ENCODE data around the gene UCKL1.
"Not testable (repeated sequence)": the region's sequence is repeated elsewhere in the genome, so short reads cannot be mapped to it uniquely, and the experiment has no call there.

UCKL1 gene

DNA sequence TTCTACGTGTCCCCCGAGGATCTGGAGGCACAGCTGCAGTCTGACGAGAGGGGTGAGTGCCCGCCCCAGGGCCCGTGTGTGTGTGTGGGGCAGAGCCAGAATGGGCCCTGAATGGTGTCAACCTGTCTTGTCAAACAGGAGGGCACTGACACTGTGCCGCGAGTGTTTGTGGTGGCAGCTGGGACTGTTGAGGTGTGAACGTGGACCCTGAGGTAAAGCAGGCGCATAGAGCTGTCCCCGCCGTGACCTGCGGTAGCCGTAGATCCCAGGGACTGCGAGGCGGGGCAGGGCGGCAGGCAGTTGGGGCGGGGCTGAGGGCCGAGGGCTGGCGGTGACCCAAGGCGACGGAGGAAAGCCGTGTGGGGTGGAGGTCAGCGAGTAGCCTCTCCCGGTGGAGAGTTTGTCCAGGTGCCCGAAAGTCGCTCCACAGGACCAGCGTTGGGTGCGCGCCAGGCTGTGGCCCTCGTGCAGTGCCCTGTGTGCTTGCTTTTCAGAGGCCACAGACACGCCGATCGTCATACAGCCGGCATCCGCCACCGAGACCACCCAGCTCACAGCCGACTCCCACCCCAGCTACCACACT is 25.2 kb downstream of the UCKL1 start:
- Mint-ChIP-seq H3K4me1 (peaks cover 18% of the 10 kb centered on the region), H3K36me3 (ENCODE audit: insufficient read depth) (peaks cover 43% of the 10 kb centered on the region), H3K9me3 (no peaks in the 10 kb centered on the region), H3K27ac (ENCODE audit: low read depth) (no peak overlapping the region), H3K27me3 (no peaks in the 10 kb centered on the region), H3K4me3 (no peak overlapping the region)
- no peak for ATAC-seq (replicated peaks; ENCODE audit: extremely low read depth, poor library complexity, severe bottlenecking)
- DNase-seq (ENCODE audit: low spot score in 2 of 2) = no peak

DNA sequence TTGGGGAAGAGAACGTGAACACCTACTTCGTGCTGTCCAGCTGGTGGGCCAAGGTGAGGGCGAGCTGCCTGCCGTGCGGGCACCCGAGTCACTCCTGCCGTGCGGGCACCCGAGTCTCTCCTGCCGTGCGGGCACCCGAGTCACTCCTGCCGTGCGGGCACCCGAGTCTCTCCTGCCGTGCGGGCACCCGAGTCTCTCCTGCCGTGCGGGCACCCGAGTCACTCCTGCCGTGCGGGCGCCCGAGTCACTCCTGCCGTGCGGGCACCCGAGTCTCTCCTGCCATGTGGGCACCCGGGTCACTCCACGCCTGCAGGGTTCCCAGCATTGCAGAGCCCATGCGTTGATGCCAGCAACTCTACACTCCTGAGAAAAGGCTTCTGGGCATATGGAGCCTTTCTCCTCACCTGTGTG is 26.7 kb downstream of the UCKL1 start:
- not testable (repeated sequence) for ATAC-seq (replicated peaks; ENCODE audit: extremely low read depth, poor library complexity, severe bottlenecking); H3K27me3 Mint-ChIP-seq; H3K27ac Mint-ChIP-seq (ENCODE audit: low read depth); DNase-seq (ENCODE audit: low spot score in 2 of 2); H3K4me3 Mint-ChIP-seq; H3K9me3 Mint-ChIP-seq
- Mint-ChIP-seq H3K36me3 (ENCODE audit: insufficient read depth) (peaks cover 39% of the 10 kb centered on the region), H3K4me1 (peaks cover 20% of the 10 kb centered on the region)

DNA sequence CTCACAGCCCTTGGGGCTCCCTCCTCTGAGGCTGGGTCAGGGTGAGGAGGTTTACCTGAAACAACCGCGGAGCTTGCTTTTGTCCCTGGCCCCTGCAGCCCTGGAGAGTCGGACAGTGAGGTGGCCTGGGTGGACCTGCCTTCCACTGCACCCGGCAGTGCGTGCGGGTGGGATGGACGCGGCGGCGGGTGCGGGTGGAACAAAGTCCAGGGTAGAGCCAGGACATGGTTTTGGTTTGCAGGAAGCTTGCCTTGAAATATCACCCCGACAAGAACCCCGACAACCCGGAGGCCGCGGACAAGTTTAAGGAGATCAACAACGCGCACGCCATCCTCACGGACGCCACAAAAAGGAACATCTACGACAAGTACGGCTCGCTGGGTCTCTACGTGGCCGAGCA is 27.1 kb downstream of the UCKL1 start:
- Mint-ChIP-seq H3K4me1 (peaks cover 19% of the 10 kb centered on the region), H3K36me3 (ENCODE audit: insufficient read depth) (peaks cover 37% of the 10 kb centered on the region), H3K27me3 (no peaks in the 10 kb centered on the region), H3K27ac (ENCODE audit: low read depth) (no peak overlapping the region), H3K4me3 (no peak overlapping the region), H3K9me3 (no peaks in the 10 kb centered on the region)
- DNase-seq (ENCODE audit: low spot score in 2 of 2) (no peak), ATAC-seq (replicated peaks; ENCODE audit: extremely low read depth, poor library complexity, severe bottlenecking) (no peak)

DNA sequence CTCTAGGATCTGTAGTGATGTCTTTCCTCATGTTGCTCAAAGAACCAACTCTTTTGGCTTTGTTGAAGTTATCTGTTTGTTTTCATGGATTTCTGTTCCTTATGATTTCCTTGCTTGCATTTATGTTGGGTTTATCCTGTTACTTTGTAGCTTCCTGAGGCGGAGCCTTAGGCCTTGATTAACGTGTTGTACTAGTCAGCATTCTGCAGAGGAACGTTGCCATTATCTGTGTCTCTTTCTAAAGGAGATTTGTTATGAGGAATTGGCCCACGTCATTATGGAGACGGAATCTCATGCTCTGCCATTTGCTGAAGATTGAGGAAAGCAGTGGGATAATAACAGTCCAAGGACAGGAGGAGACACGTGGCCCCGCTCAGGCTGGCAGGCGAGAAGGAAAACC is 29.9 kb downstream of the UCKL1 start:
- no peak overlapping the region for H3K4me3 Mint-ChIP-seq
- no peaks in the 10 kb centered on the region for H3K27me3 Mint-ChIP-seq
- peak overlapping the region; percentile 4 for H3K27ac Mint-ChIP-seq (ENCODE audit: low read depth)
- H3K9me3 Mint-ChIP-seq = no peaks in the 10 kb centered on the region
- H3K36me3 Mint-ChIP-seq (ENCODE audit: insufficient read depth) = peaks cover 36% of the 10 kb centered on the region
- no peak for DNase-seq (ENCODE audit: low spot score in 2 of 2)
- peaks cover 19% of the 10 kb centered on the region for H3K4me1 Mint-ChIP-seq
- no peak for ATAC-seq (replicated peaks; ENCODE audit: extremely low read depth, poor library complexity, severe bottlenecking)

GRCh38 chr20:63924241-63924640 is 32.0 kb downstream of the UCKL1 start:
- H3K9me3 Mint-ChIP-seq = no peaks in the 10 kb centered on the region
- ATAC-seq (replicated peaks; ENCODE audit: extremely low read depth, poor library complexity, severe bottlenecking) (no peak), DNase-seq (ENCODE audit: low spot score in 2 of 2) (no peak)
- H3K4me3 Mint-ChIP-seq = no peak overlapping the region
- no peak overlapping the region for H3K27ac Mint-ChIP-seq (ENCODE audit: low read depth)
- peaks cover 33% of the 10 kb centered on the region for H3K36me3 Mint-ChIP-seq (ENCODE audit: insufficient read depth)
- H3K4me1 Mint-ChIP-seq = peaks cover 19% of the 10 kb centered on the region
- no peaks in the 10 kb centered on the region for H3K27me3 Mint-ChIP-seq

- Mint-ChIP-seq H3K27ac (ENCODE audit: low read depth) (no peak overlapping the region), H3K9me3 (no peaks in the 10 kb centered on the region), H3K4me3 (no peak overlapping the region), H3K4me1 (peaks cover 19% of the 10 kb centered on the region), H3K36me3 (ENCODE audit: insufficient read depth) (peaks cover 28% of the 10 kb centered on the region), H3K27me3 (no peaks in the 10 kb centered on the region)
- DNase-seq (ENCODE audit: low spot score in 2 of 2) (no peak), ATAC-seq (replicated peaks; ENCODE audit: extremely low read depth, poor library complexity, severe bottlenecking) (no peak)
These were observed 32.6 kb downstream of the UCKL1 start for GRCh38 chr20:63923651-63924050.

DNA sequence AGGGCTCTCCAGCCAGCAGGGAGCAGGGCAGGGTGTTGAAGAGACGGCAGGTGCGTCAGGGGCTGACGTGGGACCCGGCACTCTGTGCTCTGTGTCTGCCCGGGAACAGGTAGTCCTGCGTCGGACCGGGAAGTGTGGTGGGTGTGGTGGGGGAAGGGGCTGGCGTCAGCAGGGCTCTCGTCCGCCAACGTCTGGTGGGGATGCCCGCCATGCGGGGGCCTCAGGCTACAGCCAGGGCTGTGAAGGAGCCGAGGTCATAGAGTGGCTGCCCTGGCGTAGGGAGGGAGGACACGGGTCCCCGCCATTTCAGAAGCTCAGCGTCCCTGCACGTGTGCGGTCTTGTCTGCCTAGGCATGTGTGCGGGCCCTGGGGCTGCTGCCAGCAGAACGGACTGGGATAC is 36.0 kb downstream of the UCKL1 start:
- DNase-seq (ENCODE audit: low spot score in 2 of 2) = no peak
- no peak for ATAC-seq (replicated peaks; ENCODE audit: extremely low read depth, poor library complexity, severe bottlenecking)
- Mint-ChIP-seq H3K4me3 (no peak overlapping the region), H3K9me3 (no peaks in the 10 kb centered on the region), H3K36me3 (ENCODE audit: insufficient read depth) (peaks cover 15% of the 10 kb centered on the region), H3K4me1 (peaks cover 12% of the 10 kb centered on the region), H3K27ac (ENCODE audit: low read depth) (no peak overlapping the region), H3K27me3 (no peaks in the 10 kb centered on the region)

GRCh38 chr20:63919130-63919529 is 37.1 kb downstream of the UCKL1 start:
- Mint-ChIP-seq H3K4me3 (no peak overlapping the region), H3K9me3 (no peaks in the 10 kb centered on the region), H3K27me3 (no peaks in the 10 kb centered on the region), H3K36me3 (ENCODE audit: insufficient read depth) (peaks cover 13% of the 10 kb centered on the region), H3K4me1 (peaks cover 11% of the 10 kb centered on the region), H3K27ac (ENCODE audit: low read depth) (no peak overlapping the region)
- DNase-seq (ENCODE audit: low spot score in 2 of 2) (no peak), ATAC-seq (replicated peaks; ENCODE audit: extremely low read depth, poor library complexity, severe bottlenecking) (no peak)

DNA sequence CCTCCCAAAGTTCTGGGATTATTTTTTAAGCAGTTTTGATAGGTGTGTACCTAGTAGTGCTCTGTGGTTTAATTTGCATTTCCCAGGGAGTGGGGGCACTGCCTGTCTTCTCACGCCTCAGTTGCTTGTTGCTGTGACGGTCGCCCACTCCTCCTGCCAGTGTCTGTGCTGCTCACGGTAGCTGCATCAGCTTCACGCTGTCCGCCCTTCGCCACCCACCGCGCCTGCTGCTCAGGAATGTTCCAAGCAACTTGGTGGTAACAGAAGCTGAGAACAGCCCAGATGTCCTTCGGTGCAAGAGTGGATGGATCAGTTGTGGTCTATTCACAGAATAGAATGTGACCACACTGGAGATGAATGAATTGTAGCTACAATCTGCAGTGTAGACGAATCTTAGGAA is 38.4 kb downstream of the UCKL1 start:
- H3K36me3 Mint-ChIP-seq (ENCODE audit: insufficient read depth) = peaks cover 13% of the 10 kb centered on the region

DNA sequence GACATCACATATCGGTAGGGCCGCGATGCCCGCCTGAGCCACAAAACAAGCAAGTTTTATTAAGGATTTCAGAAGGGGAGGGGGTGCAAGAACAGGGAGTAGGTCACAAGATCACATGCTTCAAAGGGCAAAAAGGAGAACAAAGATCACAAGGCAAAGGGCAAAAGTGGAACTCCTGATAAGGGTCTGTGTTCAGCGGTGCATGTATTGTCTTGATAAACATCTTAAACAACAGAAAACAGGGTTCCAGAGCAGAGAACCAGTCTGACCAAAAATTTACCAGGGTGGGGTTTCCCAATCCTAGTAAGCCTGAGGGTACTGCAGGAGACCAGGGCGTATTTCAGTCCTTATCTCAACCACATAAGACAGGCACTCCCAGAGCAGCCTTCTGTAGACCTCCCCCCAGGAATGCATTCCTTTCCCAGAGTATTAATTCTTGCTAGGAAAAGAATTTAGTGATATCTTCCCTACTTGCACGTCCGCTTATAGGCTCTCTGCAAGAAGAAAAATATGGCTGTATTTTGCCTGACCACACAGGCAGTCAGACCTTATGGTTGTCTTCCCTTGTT is 39.8 kb downstream of the UCKL1 start:
- not testable (repeated sequence) for H3K9me3 Mint-ChIP-seq

More for the DNA sequence above, 38.4 kb downstream of the UCKL1 start:
- no peak for DNase-seq (ENCODE audit: low spot score in 2 of 2)
- Mint-ChIP-seq H3K27ac (ENCODE audit: low read depth) (no peak overlapping the region), H3K4me1 (peaks cover 17% of the 10 kb centered on the region), H3K4me3 (no peak overlapping the region), H3K9me3 (no peaks in the 10 kb centered on the region), H3K27me3 (no peaks in the 10 kb centered on the region)
- no peak for ATAC-seq (replicated peaks; ENCODE audit: extremely low read depth, poor library complexity, severe bottlenecking)

DNA sequence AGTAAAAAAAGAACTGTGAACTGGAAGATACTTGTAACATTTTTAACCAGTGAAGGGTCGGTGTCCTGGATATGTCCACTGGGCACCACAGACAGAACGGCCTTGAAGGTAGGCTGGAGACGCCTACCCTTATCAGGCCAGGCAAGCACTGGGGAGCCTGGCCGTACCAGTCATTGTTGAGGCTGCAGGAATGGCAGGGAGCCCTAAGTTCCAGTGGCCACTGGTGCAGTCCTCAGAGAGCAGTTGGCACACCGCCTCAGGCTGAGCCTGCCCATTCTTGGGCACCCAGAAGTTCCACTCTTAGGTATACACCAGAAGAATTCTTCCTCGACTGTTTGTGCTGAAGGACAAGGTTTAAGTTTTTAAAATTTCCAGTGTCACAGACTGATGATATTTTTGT is 40.7 kb downstream of the UCKL1 start:
- H3K36me3 Mint-ChIP-seq (ENCODE audit: insufficient read depth) = peaks cover 6% of the 10 kb centered on the region
- H3K27ac Mint-ChIP-seq (ENCODE audit: low read depth) = no peak overlapping the region

More for the DNA sequence above, 39.8 kb downstream of the UCKL1 start:
- not testable (repeated sequence) for H3K27me3 Mint-ChIP-seq; H3K4me3 Mint-ChIP-seq; H3K36me3 Mint-ChIP-seq (ENCODE audit: insufficient read depth); DNase-seq (ENCODE audit: low spot score in 2 of 2); ATAC-seq (replicated peaks; ENCODE audit: extremely low read depth, poor library complexity, severe bottlenecking)
- Mint-ChIP-seq H3K4me1 (peaks cover 20% of the 10 kb centered on the region), H3K27ac (ENCODE audit: low read depth) (peak overlapping the region; percentile 55)

DNA sequence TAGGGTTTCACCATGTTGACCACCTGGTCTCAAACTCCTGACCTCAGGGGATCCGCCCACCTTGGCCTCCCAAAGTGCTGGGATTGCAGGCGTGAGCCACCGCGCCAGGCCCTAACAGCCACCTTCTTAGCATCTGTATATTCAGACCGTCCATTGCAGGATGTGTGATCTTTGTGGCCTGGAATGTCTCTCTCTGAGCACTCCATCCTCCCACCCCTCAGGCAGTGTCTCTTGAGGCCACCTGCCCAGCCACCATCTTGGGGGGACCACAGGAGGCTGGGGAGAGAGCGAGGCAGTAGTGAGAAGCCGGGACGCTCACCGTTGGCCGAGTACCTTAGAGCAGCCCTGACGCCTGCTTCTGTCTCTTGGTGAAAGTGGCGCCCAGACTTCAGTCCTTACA is 42.4 kb downstream of the UCKL1 start:
- DNase-seq (ENCODE audit: low spot score in 2 of 2) (no peak), ATAC-seq (replicated peaks; ENCODE audit: extremely low read depth, poor library complexity, severe bottlenecking) (no peak)
- Mint-ChIP-seq H3K27ac (ENCODE audit: low read depth) (peak overlapping the region; percentile 12), H3K27me3 (no peaks in the 10 kb centered on the region), H3K4me1 (peaks cover 37% of the 10 kb centered on the region), H3K4me3 (no peak overlapping the region), H3K9me3 (no peaks in the 10 kb centered on the region), H3K36me3 (ENCODE audit: insufficient read depth) (peaks cover 8% of the 10 kb centered on the region)

More for the DNA sequence above, 40.7 kb downstream of the UCKL1 start:
- Mint-ChIP-seq H3K4me3 (no peak overlapping the region), H3K4me1 (peaks cover 28% of the 10 kb centered on the region), H3K27me3 (no peaks in the 10 kb centered on the region), H3K9me3 (no peaks in the 10 kb centered on the region)
- no peak for DNase-seq (ENCODE audit: low spot score in 2 of 2)
- ATAC-seq (replicated peaks; ENCODE audit: extremely low read depth, poor library complexity, severe bottlenecking) = no peak

DNA sequence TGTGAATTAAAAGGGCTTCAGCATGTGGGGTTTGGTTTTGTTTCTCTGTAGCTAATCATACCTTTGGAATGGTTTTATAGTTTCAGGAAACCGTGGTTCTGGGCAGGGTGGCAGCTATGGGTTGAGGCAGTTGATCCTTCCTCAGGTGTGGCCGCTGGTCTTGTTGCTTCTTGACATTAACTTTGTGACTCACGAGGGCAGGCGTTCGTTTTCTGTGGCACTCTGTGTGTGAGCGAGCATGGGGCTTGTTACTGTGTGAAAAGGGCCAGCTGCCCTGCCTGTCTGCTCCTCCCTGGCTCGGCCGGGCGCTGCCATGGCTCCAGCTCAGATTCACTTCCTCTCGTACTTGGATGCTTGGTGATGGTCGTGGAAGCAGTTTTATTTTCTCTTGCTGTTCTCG is 45.0 kb downstream of the UCKL1 start:
- ATAC-seq (replicated peaks; ENCODE audit: extremely low read depth, poor library complexity, severe bottlenecking) = no peak
- Mint-ChIP-seq H3K27ac (ENCODE audit: low read depth) (peak overlapping the region; percentile 64), H3K4me3 (no peak overlapping the region), H3K27me3 (no peaks in the 10 kb centered on the region), H3K36me3 (ENCODE audit: insufficient read depth) (peaks cover 5% of the 10 kb centered on the region), H3K9me3 (no peaks in the 10 kb centered on the region), H3K4me1 (peaks cover 44% of the 10 kb centered on the region)
- no peak for DNase-seq (ENCODE audit: low spot score in 2 of 2)

All from central memory CD8-positive, alpha-beta T cell (primary cell).